H9 (cell line): ENCODE measurements around the gene LIMS2. TPM values are rescaled to one million over a fixed set of nuclear protein-coding genes. Genes with fewer than 3 reads are reported as not detected.

Source experiments
- DNase-seq: peaks from one replicate; pipeline ENCODE4 v3.0.0-alpha.2; 2017
- H2AFZ ChIP-seq: one replicate; pipeline ENCODE4 v1.6.1; 2013; ENCODE audit warnings: mild to moderate bottlenecking, low read length, control low read depth, moderate library complexity
- H2AK5ac ChIP-seq: 2 replicates; pipeline ENCODE4 v1.6.1; 2013; ENCODE audit warnings: low read length, control low read depth, mixed read lengths; ENCODE audit not compliant: insufficient read length
- H2BK120ac ChIP-seq: one replicate; pipeline ENCODE4 v1.6.1; 2013; ENCODE audit warnings: low read depth, mild to moderate bottlenecking, low read length, control low read depth, inconsistent platforms; ENCODE audit not compliant: poor library complexity, severe bottlenecking
- H2BK12ac ChIP-seq: 2 replicates; pipeline ENCODE4 v1.6.1; 2013; ENCODE audit warnings: low read length, control low read depth, mixed read lengths, low read depth; ENCODE audit not compliant: insufficient read length
- H2BK15ac ChIP-seq: 2 replicates; pipeline ENCODE4 v1.6.1; 2013; ENCODE audit warnings: low read depth, low read length, control low read depth
- H2BK20ac ChIP-seq: one replicate; pipeline ENCODE4 v1.6.1; 2013; ENCODE audit warnings: low read depth, mild to moderate bottlenecking, low read length, control low read depth, inconsistent platforms; ENCODE audit not compliant: poor library complexity, severe bottlenecking
- H2BK5ac ChIP-seq: 2 replicates; pipeline ENCODE4 v1.6.1; 2013; ENCODE audit warnings: low read length, control low read depth, mixed read lengths; ENCODE audit not compliant: insufficient read length
- H3K14ac ChIP-seq: 2 replicates; pipeline ENCODE4 v1.6.1; 2013; ENCODE audit warnings: low read length, control low read depth; ENCODE audit not compliant: insufficient read depth
- H3K18ac ChIP-seq: 2 replicates; pipeline ENCODE4 v1.6.1; 2013; ENCODE audit warnings: low read depth, mild to moderate bottlenecking, mixed read lengths, low read length, control low read depth; ENCODE audit not compliant: insufficient read length
- H3K23ac ChIP-seq: 2 replicates; pipeline ENCODE4 v1.6.1; 2013; ENCODE audit warnings: low read length, control low read depth, mixed read lengths, low read depth; ENCODE audit not compliant: insufficient read length
- H3K23me2 ChIP-seq: 2 replicates; pipeline ENCODE4 v1.6.1; 2013; ENCODE audit warnings: low read depth, mild to moderate bottlenecking, mixed read lengths, low read length, control low read depth; ENCODE audit not compliant: insufficient read length, poor library complexity, severe bottlenecking
- H3K27ac ChIP-seq: 2 replicates; pipeline ENCODE4 v1.5.1; 2013; ENCODE audit warnings: low read length, control low read depth, mixed read lengths, low read depth; ENCODE audit not compliant: insufficient read length
- H3K27me3 ChIP-seq: 2 replicates; pipeline ENCODE4 v1.6.1; 2013; ENCODE audit warnings: low read length, control low read depth, inconsistent platforms; ENCODE audit not compliant: insufficient read depth
- H3K4ac ChIP-seq: 2 replicates; pipeline ENCODE4 v1.6.1; 2013; ENCODE audit warnings: low read depth, mild to moderate bottlenecking, control low read depth, inconsistent platforms, low read length, moderate library complexity
- H3K4me1 ChIP-seq: 2 replicates; pipeline ENCODE4 v1.6.1; 2013; ENCODE audit warnings: low read length, control low read depth, inconsistent platforms; ENCODE audit not compliant: insufficient read depth
- H3K4me2 ChIP-seq: 2 replicates; pipeline ENCODE4 v1.6.1; 2013; ENCODE audit warnings: low read length, control low read depth, mixed read lengths; ENCODE audit not compliant: insufficient read length, insufficient read depth
- H3K56ac ChIP-seq: 2 replicates; pipeline ENCODE4 v1.6.1; 2013; ENCODE audit warnings: low read depth, mild to moderate bottlenecking, mixed read lengths, low read length, control low read depth; ENCODE audit not compliant: insufficient read length
- H3K79me1 ChIP-seq: 2 replicates; pipeline ENCODE4 v1.6.1; 2013; ENCODE audit warnings: low read depth, mild to moderate bottlenecking, moderate library complexity, low read length, control low read depth, inconsistent platforms; ENCODE audit not compliant: insufficient read depth, poor library complexity, severe bottlenecking
- H3K79me2 ChIP-seq: 2 replicates; pipeline ENCODE4 v1.6.1; 2013; ENCODE audit warnings: low read length, control low read depth, inconsistent platforms; ENCODE audit not compliant: insufficient read depth
- H3K9ac ChIP-seq: 2 replicates; pipeline ENCODE4 v1.6.1; 2013; ENCODE audit warnings: low read length, control low read depth, mixed read lengths; ENCODE audit not compliant: insufficient read length; ENCODE audit errors: extremely low read depth
- H3K9me3 ChIP-seq: one replicate; pipeline ENCODE4 v1.6.1; 2013; ENCODE audit warnings: low read depth, low read length, inconsistent platforms; ENCODE audit not compliant: control insufficient read depth
- H3T11ph ChIP-seq: one replicate; pipeline ENCODE4 v1.6.1; 2013; ENCODE audit warnings: mild to moderate bottlenecking, low read length, control low read depth, inconsistent platforms
- H4K20me1 ChIP-seq: one replicate; pipeline ENCODE4 v1.6.1; 2013; ENCODE audit not compliant: control insufficient read depth, insufficient read length, insufficient read depth
- H4K5ac ChIP-seq: 2 replicates; pipeline ENCODE4 v1.6.1; 2013; ENCODE audit warnings: low read depth, mild to moderate bottlenecking, mixed read lengths, low read length, control low read depth; ENCODE audit not compliant: insufficient read length
- H4K8ac ChIP-seq: replicated peaks from 2 replicates; pipeline ENCODE4 v1.6.1; 2013; ENCODE audit warnings: low read length, control low read depth, mixed read lengths, low read depth; ENCODE audit not compliant: insufficient read length
- H4K91ac ChIP-seq: 2 replicates; pipeline ENCODE4 v1.6.1; 2013; ENCODE audit warnings: low read depth, mild to moderate bottlenecking, moderate library complexity, mixed read lengths, low read length, control low read depth; ENCODE audit not compliant: insufficient read length
- H3K27ac Mint-ChIP-seq, 3 experiments: 2 replicates in 2 of 3; 3 replicates in 1 of 3; pipeline ENCODE4 v1.8.0; 2020 to 2021; ENCODE audit warnings: mixed read lengths in 3 of 3, mild to moderate bottlenecking in 1 of 3, moderate library complexity in 1 of 3
- H3K27me3 Mint-ChIP-seq: 2 replicates; pipeline ENCODE4 v1.8.0; 2021; ENCODE audit warnings: low read depth, mild to moderate bottlenecking, moderate library complexity, mixed read lengths
- H3K36me3 Mint-ChIP-seq, 3 experiments: 2 replicates in 2 of 3; 3 replicates in 1 of 3; pipeline ENCODE4 v1.8.0; 2020 to 2021; ENCODE audit warnings: low read depth in 3 of 3, mixed read lengths in 3 of 3; ENCODE audit not compliant: insufficient read depth in 1 of 3
- H3K4me1 Mint-ChIP-seq, 2 experiments: 2 replicates each; pipeline ENCODE4 v1.8.0; 2020; ENCODE audit warnings: mixed read lengths in 2 of 2
- H3K4me3 Mint-ChIP-seq, 2 experiments: 2 replicates in 1 of 2; 3 replicates in 1 of 2; pipeline ENCODE4 v1.8.0; 2020 to 2021; ENCODE audit warnings: mild to moderate bottlenecking in 2 of 2, mixed read lengths in 2 of 2, moderate library complexity in 1 of 2
- H3K9me3 Mint-ChIP-seq, 2 experiments: 2 replicates in 1 of 2; 3 replicates in 1 of 2; pipeline ENCODE4 v1.8.0; 2020; ENCODE audit warnings: mild to moderate bottlenecking in 2 of 2, mixed read lengths in 2 of 2, moderate library complexity in 1 of 2
- WGBS: extraction: QIAGEN DNeasy Blood & Tissue Kit; methylation state at CpG from one replicate; pipeline ENCODE4 v1.1.7; 2013; ENCODE audit warnings: missing lambda C conversion rate, low lambda C conversion rate, mixed read lengths; ENCODE audit not compliant: insufficient read length; ENCODE audit errors: extremely low coverage; 5-methylcytosine and 5-hydroxymethylcytosine counted together
- total RNA-seq: library from RNA; stranded (reverse); gene quantifications from 2 replicates; pipeline ENCODE4 v1.2.1, GENCODE V29; 2021
- TF ChIP-seq, protein P1 (sequence below): fragments of 200-600 bp; sonication (generic); conservative IDR thresholded peaks from 3 replicates; pipeline ENCODE4 v1.8.0; 2021; ENCODE audit warnings: antibody characterized with exemption, mild to moderate bottlenecking

Gene LIMS2
- total RNA-seq, 1 experiment from 2014 or later, result 5.9 TPM

DNA sequence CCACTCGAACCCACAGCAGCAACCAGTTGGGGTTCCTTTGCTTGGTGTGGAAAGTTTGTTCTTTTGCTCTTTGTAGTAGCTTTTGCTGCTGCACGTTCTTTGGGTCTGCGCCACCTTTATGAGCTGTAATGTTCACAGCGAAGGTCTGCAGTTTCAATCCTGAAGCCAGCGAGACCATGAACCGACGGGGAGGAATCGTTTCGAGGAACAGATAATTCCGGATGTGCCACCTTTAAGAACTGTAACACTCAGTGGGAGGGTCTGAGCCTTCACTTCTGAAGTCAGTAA is 15.1 kb downstream of the LIMS2 start:
- Histone ChIP-seq H4K5ac (no peak overlapping the region), H3K79me1 (no peaks in the 10 kb centered on the region), H3K9ac (no peak overlapping the region), H2BK12ac (no peak overlapping the region), H2BK15ac (no peak overlapping the region), H3K18ac (no peak overlapping the region), H3K23me2 (peaks cover 4% of the 10 kb centered on the region), H3K23ac (no peak overlapping the region), H2BK5ac (no peak overlapping the region), H4K8ac (no peak overlapping the region), H3K4me1 (no peaks in the 10 kb centered on the region), H3T11ph (no peak overlapping the region), H2BK120ac (no peak overlapping the region), H3K9me3 (no peaks in the 10 kb centered on the region), H4K91ac (no peak overlapping the region), H3K27me3 (peaks cover 9% of the 10 kb centered on the region; the same call in 1 of the 2 replicates), H3K14ac (no peak overlapping the region), H2BK20ac (no peak overlapping the region), H2AK5ac (no peak overlapping the region), H3K56ac (no peak overlapping the region), H4K20me1 (no peaks in the 10 kb centered on the region), H3K79me2 (0 out of 2 replicates have a peak, but pooled peaks cover 2% of the 10 kb centered on the region), H3K4ac (no peak overlapping the region), H3K4me2 (no peak overlapping the region), H2AFZ (no peak overlapping the region), H3K27ac (no peak overlapping the region)
- peaks cover 26% of the 10 kb centered on the region for H3K27me3 Mint-ChIP-seq
- H3K4me3 Mint-ChIP-seq, result no peak overlapping the region
- H3K9me3 Mint-ChIP-seq, result no peaks in the 10 kb centered on the region
- H3K36me3 Mint-ChIP-seq, result peaks cover 0 to 2% (median 0%) of the 10 kb centered on the region in 3 experiments; a peak in 3 of 7 replicates
- no peak overlapping the region for H3K27ac Mint-ChIP-seq
- WGBS, result no CpG with 5 or more reads among the region's 10 CpGs
- DNase-seq, result no peak
- peaks cover 10% of the 10 kb centered on the region in 2 experiments for H3K4me1 Mint-ChIP-seq
- TF ChIP-seq, protein P1, sequence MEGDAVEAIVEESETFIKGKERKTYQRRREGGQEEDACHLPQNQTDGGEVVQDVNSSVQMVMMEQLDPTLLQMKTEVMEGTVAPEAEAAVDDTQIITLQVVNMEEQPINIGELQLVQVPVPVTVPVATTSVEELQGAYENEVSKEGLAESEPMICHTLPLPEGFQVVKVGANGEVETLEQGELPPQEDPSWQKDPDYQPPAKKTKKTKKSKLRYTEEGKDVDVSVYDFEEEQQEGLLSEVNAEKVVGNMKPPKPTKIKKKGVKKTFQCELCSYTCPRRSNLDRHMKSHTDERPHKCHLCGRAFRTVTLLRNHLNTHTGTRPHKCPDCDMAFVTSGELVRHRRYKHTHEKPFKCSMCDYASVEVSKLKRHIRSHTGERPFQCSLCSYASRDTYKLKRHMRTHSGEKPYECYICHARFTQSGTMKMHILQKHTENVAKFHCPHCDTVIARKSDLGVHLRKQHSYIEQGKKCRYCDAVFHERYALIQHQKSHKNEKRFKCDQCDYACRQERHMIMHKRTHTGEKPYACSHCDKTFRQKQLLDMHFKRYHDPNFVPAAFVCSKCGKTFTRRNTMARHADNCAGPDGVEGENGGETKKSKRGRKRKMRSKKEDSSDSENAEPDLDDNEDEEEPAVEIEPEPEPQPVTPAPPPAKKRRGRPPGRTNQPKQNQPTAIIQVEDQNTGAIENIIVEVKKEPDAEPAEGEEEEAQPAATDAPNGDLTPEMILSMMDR, result no peak
